Astrocyte of the hippocampus (primary cell): ENCODE results near the gene TBC1D1.
A peak's percentile ranks its signal among the peaks of the same experiment; 100 is the strongest.

ENCODE experiments used
- DNase-seq: peaks from one replicate; pipeline ENCODE4 v3.0.0; 2011; ENCODE audit warnings: low read depth, low spot score

TBC1D1 gene

DNA sequence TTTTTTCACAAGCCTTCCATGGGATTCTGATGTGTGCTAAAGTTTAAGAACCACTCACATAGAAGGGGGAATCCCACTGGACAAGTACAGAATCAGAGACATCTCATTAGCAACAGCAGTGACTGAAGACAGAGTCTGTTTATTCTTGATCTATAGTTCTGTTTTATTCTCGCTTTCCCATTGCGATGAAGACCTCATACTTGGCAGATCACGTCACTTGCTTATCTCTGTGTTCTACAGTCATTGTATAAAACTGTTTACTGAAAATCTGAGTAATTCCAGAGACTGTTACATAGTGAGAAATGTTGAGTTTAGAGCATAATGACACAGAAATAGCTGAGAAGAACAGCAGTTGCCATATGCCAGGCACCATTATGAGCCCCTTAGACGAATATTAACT is 254.9 kb downstream of the TBC1D1 start:
- DNase-seq = peak; percentile 66

DNA sequence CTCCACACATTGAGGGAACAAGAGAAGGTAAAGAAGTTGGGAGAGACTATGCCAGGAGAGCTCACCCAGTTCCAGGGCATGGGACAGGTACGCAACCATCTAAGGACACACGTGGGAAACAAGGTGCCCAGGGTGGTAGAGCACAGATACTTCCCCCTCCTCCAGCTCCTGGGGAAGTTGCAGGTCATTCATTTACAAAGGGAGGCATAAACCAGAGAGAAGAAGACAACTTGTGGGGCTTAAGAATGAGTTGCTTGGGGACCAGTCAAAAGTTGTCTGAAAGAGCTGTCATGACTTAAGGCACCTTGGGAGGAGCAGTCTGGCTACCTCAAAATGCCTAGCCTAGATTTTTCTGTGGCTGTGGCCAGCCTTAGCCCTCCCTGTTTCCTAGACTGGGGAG is 255.5 kb downstream of the TBC1D1 start:
- no peak for DNase-seq

DNA sequence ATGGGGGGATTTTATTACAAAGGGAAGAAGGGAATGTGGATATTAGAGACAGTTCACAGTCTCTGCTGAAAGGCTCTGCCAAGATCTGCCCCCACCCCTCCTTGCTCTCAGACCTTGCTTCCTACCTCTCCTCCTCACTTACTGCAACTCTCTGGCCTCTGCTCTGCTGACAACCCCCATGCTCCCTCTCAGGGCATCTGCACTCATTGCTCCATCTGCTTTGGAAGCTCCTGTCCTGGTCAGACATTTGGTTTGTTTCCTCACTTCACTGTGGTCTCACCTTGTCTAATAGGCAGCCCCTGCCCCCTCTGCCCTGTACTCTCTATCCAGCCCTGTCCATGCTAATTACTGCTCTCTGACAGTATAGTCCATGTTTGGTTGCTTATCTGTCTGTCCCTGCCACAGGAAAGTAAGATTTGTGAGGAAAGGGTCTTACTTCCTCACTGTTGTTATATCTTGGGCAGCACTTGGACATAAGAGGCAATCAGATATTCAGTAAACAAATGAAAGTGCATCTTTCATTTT is 258.6 kb downstream of the TBC1D1 start:
- no peak for DNase-seq

DNA sequence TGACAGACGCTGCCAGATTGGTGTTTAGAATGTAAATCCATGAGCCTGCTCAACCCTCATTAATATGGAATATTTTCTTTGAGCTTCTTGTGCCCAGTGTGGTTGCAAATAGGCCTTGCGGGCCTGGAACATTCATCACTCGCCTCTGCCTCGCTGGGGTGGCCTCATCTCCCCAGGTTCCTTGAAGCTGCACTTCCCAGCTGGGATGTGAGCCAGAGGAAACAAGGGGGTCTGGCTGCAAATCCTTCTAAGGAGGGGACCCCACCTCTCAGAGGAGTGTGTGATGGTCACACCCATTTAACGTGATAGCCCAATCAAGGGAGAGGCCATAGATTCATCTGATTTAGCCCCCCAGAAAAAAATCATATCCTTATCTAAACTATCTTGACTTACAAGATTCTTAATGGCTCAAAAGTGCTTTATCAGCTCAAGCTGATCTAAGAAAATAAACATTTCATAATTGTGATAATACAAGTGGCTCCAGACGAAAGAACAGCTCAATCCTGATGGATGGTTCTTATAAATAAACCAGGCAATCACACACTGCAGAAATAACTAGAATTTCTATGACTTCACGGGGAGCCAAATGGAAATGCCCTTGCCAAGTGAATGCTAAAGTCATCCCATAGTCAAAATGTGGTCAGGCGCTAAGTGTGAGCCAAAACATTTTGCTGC is 259.2 kb downstream of the TBC1D1 start:
- peak; percentile 82 for DNase-seq

DNA sequence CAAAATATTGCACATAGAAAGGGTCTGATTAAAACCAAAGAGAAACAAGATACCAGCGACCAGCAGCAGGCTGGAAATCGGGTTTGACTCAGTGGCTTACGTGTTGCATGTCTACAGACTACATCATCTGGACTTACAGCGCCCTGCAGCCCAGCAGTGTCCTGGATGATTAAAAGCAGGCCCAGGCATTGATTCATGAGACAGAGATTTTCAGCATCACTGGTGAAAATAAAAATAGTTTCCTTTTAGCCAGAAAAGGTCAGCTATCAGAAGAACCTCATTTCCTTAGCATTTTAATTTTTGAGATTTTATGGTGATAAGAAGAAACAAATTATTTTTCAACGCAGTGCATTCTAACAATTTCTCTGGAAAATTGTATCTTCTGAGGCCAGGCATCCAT is 259.9 kb downstream of the TBC1D1 start:
- DNase-seq = no peak

DNA sequence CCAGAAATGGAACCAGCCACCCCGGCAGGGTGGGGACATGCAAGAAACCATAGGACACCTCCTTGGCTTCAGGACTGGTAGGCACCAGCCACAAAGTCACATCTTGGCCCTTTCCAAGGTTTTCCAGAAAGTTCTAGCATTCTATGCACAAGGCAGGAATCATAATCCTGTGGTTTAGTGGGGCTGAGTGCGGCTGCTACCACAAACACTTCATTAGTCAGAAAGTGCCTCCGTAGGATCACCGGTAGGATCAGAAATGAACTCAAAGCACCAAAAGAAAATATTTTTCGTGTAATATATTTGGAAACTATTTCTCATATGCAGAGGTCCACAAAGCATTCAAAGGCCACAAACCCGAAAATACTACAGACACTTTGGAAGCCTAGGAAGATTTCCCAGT is 261.0 kb downstream of the TBC1D1 start:
- DNase-seq = peak; percentile 62

DNA sequence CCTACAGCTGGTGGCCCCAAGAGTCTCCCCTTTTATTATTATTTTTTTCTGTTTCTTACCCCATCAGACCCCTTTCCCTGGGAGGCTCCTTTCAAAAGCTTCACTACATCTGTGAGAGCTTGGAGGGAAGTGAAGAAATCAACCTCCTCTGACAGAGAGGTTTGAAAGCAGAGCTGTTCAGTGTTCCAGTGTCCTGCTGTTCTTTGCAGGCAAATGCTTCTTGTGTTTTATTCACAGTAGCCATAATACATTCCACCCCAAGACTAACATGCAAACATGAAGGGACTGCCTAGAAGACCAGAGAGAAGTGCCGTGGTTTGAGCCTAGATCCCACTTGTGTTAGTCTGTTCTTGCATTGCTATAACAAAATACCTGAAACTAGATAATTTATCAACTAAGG is 261.4 kb downstream of the TBC1D1 start:
- DNase-seq = no peak

DNA sequence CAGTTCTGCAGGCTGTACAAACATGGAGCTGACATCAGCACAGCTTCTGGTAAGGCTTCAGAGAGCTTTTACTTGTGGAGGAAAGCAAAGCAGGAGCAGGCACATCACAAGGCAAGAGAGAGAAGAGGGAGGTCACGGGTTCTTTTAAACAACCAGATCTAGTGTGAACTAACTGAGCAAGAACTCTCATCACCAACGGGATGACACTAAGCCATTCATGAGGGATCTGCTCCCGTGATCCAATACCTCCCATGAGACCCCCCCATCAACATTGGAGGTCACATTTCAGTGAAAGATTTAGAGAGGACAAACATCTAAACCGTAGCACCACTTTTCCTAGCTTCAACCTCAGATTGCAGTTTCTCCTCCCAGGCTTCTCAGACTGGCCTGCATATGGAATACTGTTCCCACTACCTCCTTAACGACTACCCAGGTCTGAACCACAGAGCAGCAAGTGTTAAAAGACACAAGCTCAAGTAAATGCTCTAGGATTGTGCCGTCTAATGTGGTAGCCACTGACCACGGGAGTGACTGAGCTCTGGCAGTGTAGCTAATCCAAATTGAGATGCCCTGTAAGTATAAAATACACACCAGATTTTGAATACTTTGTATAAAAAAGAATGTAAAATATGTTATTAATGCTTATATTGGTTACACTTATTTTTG is 262.0 kb downstream of the TBC1D1 start:
- no peak for DNase-seq

DNA sequence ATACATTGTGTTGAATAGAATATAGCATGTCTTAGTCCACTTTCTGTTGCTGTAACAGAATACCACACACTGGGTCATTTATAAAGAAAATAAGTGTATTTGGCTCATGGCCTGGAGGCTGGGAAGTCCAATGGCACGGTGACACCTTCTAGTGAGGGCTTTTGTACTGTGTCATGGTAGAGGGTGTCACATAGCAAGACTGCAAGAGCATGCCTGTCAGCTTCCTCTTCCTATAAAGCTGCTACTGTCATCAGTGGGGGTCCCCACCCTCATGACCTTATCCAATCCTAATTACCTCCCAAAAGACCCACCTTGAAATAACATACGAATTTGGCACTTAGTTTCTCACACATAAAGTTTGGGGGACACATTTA is 262.5 kb downstream of the TBC1D1 start:
- DNase-seq = no peak

DNA sequence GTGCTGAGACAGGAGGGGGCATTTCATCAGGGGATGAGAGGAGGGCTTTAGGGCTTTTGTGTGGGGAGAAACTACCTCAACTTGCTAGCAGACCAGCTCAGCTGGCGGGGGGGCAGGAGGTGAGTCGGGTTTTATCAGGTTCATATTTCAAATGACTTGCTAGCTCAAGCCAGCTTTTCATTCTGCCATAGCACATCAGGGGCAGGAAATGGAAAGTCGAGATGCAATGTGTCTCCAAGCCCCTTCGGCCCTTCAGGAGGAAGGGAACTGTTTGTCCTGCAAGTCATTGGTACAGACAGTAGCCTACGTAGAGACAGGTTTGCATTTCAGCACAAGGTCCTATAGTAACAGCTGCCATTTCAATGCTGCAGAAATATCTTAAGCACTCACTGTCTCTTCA is 263.4 kb downstream of the TBC1D1 start:
- DNase-seq = no peak

DNA sequence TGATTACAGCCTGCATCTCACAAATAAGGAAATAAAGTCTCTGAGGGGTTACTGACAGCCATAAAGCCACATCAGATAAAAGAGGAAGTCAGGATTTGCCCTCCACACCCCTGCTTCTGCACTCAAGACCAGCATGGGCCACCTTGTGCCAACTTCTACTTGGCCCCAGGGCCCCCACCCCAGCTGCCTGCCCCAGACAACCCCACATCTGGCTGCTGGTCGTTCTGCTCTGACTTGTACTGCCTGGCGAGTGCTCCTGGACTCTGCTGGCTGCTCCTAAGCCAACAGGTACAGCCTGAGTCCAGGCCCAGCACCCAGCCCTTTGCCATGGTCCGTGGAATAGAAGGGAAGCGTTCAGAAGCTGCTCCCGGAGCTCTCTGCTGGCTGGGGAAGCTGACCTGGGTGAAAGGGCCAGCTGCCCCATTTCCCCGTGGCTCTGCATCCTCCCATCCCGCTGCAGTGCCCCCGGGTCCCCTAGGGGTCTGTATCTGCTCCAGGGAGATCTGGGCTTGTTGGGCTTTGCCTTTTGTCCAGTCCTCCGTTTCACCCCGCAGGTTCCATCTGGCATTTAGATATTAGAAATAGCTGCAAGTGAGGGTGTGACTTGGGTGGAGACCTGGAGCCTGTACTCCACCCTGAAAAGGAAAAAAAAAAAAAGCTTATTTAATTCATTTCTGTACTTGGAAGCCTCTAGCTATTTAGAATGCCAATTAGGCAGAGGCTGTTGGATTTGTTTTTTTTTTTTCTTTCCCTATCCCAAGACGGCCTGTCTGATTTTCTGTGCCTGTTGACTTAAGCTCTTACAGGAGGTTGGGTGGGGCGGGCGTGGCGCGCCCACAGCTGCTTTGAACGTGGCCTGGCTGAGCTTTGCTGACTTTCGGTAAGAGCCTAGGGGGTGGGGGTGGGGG is 264.1 kb downstream of the TBC1D1 start:
- DNase-seq = no peak

DNA sequence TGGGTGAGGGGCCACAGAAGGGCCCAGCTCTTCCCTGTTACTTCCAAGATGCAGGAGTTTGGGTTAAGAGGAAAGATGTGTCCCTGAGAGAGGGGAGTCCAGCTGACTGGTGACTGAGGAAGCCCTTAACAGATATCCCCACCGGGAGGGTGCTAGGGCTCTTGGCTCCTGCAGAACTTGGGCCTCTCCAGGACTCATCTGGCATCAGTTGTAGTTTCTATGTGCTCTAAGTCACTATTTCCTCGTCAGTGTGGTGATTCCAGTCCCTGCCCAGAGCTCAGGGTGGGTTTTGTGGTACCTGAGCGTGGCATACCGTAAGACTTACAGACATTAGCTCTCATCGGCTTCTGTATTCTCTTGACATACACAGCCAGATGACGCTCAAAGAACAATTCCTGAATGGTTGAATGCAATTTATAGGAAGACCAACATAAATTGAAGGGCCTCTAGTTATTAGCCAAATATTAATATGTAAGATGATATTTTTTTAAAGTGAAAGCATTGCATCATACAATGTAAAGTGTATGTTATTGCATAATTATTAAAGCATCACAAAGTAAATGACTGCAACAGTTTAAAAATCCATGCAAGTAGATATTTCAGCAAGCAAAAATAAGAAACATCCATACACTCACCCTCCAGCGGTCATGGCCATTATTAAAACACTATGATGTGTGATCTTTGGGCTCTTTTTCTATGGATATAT is 264.9 kb downstream of the TBC1D1 start:
- no peak for DNase-seq

DNA sequence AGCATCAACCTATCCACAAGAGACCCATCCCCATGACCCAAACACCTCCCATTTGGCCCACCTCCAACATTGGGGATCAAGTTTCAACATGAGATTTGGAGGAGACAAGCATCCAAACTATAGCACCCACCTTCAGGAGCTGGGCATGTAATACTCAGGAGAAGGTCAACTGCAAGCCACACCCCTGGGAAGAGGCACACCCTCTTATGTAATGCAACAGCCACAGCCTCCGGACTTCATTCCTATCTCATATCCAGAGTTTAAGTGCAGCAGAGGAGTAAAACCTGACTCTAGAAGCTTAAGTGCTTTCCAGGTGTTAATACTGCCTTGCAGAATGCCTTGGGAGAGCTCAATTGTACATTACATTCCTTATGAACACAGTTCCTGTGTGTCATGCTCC is 266.7 kb downstream of the TBC1D1 start:
- no peak for DNase-seq

DNA sequence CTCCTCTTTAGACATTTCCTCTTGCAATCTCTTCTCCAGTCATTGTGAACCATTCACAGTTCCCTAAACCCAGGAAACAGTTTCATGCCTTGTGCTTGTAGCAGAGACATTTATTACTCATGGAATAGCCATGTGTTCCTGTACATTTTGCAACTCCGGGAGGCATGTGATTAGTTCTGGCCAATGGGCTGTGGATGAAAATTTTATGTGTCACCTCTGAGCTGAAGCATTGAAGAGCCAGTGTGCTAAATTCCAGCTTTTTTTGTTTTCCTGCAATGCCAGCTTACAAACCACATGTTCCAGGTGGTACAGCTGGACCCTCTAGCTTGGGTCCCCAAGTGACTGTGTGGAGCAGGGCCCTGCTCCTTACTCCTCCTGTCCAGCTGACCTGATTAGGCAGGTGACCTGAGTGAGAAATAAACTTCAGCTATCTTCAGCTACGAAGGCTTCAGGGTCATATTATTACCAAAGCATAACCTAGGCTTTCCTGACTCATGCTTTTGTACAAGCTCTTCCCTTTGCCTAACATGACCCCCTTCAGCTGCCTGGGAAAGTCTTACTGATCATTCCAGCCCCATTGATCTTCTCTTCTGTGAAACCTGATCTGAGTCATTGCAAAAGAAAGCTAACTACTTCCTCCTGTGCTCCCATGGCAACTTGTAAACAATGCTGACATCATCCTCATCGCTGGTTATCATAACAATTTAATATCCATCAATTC is 269.8 kb downstream of the TBC1D1 start:
- DNase-seq = peak; percentile 73

DNA sequence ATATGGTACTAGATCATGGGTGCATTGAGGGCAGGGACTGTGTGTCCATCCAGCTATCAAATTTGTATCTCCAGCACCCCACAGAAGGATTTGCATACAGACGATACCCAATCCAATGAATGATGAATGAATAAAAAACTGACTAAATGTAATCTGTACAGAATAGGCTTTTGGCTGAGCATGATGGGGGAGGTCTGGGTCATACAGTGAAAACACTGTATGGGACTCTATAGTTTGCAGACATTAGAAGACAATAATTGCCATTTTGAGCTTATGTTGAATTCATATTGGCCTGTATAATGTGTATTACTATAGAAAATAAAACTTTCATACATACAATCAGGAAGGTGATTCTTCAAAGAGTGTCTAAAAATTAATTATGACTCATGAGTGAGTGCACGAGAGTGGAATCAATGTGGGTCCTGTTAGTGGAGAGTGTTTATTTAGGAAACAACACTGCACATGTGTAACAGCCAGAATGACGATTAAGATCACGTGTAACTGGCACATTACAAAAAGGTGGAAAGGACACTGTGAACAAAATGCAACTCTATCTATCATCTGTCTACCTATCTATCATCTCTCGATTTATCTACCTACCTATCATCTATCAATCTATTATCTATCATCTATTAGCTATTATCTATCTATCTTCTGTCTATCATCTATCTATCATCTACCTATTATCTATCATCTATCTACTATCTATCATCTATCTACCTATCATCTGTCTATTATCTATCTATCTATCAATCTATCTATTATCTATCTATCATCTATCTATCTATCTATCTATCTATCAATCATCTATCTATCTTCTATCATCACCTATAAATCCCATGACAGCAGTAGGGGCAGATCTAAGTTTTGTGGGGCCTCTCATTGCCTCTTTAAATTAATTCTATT is 270.6 kb downstream of the TBC1D1 start:
- no peak for DNase-seq

DNA sequence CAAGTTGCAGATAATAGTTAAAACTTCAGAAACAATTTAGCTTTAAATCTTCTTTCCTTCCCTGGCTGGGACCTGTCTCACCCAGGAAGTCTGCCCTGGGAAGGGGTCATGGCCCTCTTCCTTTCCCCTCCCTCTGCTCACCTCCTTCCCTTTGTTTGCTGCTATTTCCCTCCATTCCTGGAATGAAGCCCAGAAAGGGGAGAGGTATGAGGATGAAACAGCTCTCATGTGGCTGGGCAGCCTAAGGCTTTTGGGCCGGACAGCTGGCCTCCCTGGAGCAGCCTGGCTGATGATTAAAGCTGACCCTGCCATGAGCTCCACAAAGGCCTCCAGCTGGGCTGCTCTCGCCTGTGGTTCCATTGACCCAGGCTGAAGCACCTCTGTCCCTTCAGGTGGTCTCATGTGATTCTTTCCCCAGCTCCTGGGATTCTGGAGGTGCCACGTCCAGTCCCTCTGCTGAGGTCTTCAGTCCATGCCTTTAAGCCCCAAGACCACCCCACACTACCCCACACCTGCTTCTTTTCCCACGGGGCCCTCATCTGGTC is 271.4 kb downstream of the TBC1D1 start:
- DNase-seq = peak; percentile 90

DNA sequence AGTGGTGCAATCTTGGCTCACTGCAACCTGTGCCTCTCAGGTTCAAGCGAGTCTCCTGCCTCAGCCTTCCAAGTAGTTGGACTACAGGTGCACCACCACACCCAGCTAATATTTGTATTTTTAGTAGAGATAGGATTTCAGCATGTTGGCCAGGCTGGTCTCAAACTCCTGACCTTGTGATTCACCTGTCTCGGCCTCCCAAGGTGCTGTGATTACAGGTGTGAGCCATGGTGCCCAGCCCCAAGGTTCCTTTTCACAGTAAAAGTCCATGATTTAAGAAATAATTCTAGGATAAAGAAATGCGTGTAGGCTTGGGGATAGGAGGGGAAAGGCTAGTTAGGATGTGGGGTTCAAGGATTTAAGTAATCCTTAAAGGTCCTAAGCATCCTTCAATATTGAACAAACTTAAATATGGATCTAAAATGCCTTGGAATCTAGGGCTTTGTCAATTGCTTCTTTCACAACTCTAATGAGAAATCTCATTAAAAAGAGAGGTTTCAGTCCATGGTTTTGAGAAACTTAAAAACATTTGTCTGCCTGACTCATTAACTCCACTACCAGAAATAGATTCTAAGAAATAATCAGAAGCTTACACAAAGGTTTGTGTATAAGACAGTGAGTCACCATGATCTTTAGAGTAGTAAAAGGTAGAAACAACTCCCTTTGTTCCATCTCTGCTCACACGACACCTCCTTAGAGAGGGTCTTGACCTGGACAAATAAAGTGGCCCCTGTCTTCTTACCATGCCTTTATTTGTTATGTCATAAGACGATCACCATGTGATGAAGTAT is 272.5 kb downstream of the TBC1D1 start:
- peak; percentile 61 for DNase-seq

DNA sequence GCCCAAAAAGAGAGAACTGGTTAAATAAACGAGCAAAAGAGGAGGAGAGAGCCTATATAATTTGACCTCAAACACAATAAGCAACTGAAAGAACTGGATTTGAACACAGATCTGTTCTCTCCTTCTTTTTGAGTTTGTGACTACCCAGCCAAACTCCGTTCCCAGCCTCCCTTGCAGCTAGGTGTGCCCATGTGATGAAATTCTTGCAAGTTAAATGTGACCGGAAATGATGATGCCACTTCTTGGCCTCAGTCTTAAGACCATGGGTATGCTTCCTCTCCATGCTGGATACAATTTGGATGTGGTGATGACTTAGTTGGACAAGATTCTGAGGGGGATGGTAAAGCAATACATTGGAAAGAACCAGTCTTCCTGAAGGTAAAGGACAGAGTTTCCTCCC is 273.5 kb downstream of the TBC1D1 start:
- DNase-seq = no peak

DNA sequence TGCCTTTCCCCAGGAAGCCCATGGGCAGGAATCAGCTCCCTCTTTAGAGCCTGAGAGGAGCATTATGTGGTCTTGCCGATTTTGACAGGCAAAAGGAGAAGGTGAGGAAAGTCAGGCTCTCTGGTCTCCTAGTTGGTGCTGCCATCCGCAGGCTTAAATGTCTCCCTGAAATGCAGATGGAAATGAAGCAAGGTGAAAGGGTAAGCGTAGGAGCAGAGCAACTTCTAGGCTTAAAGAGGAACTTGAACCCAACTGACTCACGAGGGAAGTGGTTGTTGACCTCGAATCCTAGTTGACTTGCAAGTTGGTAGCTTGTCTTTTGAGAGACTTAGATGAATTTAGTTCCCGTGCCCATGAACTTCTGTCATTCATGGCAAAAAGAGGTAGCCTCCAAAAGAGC is 275.2 kb downstream of the TBC1D1 start:
- DNase-seq = no peak
